ENCODE results near the gene IDUA. TPM values are rescaled to one million over a fixed set of nuclear protein-coding genes. Genes with fewer than 3 reads are reported as not detected.
"Not testable (repeated sequence)": the region's sequence is repeated elsewhere in the genome, so short reads cannot be mapped to it uniquely, and the experiment has no call there.

IDUA gene
- total and polyA plus RNA-seq, 12 donors: 1.6 to 109 (median 31.2) TPM

GRCh38 chr4:972651-973424 is 14.0 kb upstream of the IDUA start:
- H3K27ac ChIP-seq: peak overlapping the region in 1 of 5 donors; percentile 55

GRCh38 chr4:973431-974397 is 13.1 kb upstream of the IDUA start, which contains the start of gene DGKQ:
Gene DGKQ (minus strand): TSS chr4:973569. CDS start chr4:973482, 87 bp downstream.
- peak within 1 kb of the TSS in 1 of 5 donors; percentile 55 for H3K27ac ChIP-seq

More at GRCh38 chr4:972651-973424, 14.0 kb upstream of the IDUA start:
- Histone ChIP-seq H3K9me3 (replicated peaks in 1 of 3) (no peaks in the 10 kb centered on the region), H3K4me1 (replicated peaks in 1 of 2) (peaks cover 13 to 22% of the 10 kb centered on the region in 2 donors), H3K4me3 (peak overlapping the region; percentile 48 to 91 (median 66)), H3K36me3 (replicated peaks in 1 of 2) (no peaks in the 10 kb centered on the region), H3K27me3 (no peaks in the 10 kb centered on the region)
- 0 to 2% (median 1%) methylated on average over 10 to 65 of the region's 65 CpGs for WGBS, 4 donors
- intact Hi-C loops (cut with DNase I): no loop called here
- DNase-seq: peak in 1 of 7 donors; percentile 45
- no peak for TF ChIP-seq CTCF (IDR thresholded peaks at IDR 0.05)

GRCh38 chr4:974668-975067 is 12.2 kb upstream of the IDUA start:
- WGBS, 4 donors: 94 to 97% (median 97%) methylated on average over 2 to 9 of the region's 9 CpGs
- intact Hi-C loops (cut with DNase I): no loop called here
- Histone ChIP-seq H3K4me1 (replicated peaks in 1 of 2) (peaks cover 13 to 22% of the 10 kb centered on the region in 2 donors), H3K36me3 (replicated peaks in 1 of 2) (no peaks in the 10 kb centered on the region), H3K27ac (no peak overlapping the region), H3K27me3 (no peaks in the 10 kb centered on the region), H3K4me3 (no peak overlapping the region), H3K9me3 (replicated peaks in 1 of 3) (no peaks in the 10 kb centered on the region)
- DNase-seq: no peak
- TF ChIP-seq CTCF (IDR thresholded peaks at IDR 0.05) (no peak), POLR2A (IDR thresholded peaks at IDR 0.05) (no peak)

More at GRCh38 chr4:973431-974397, 13.1 kb upstream of the IDUA start, which contains the start of gene DGKQ:
- WGBS, 4 donors: 23 to 52% (median 29%) methylated on average over 16 to 123 of the region's 123 CpGs
- peak in 1 of 2 donors; percentile 23 for TF ChIP-seq POLR2A (IDR thresholded peaks at IDR 0.05)
- TF ChIP-seq CTCF (IDR thresholded peaks at IDR 0.05): no peak
- no peaks in the 10 kb centered on the region for H3K36me3 ChIP-seq (replicated peaks in 1 of 2)
- H3K27me3 ChIP-seq: no peaks in the 10 kb centered on the region
- H3K4me3 ChIP-seq: peak within 1 kb of the TSS; percentile 48 to 91 (median 66)
- intact Hi-C loops (cut with DNase I): no loop called here
- DNase-seq: peak; percentile 85 to 92 (median 91)
- H3K4me1 ChIP-seq (replicated peaks in 1 of 2): peaks cover 13 to 22% of the 10 kb centered on the region in 2 donors
- no peaks in the 10 kb centered on the region for H3K9me3 ChIP-seq (replicated peaks in 1 of 3)

GRCh38 chr4:976016-976415 is 10.8 kb upstream of the IDUA start:
- H3K4me3 ChIP-seq; DNase-seq; H3K9me3 ChIP-seq (replicated peaks in 1 of 3); intact Hi-C loops (cut with DNase I); H3K36me3 ChIP-seq (replicated peaks in 1 of 2); H3K27me3 ChIP-seq; H3K27ac ChIP-seq: not testable (repeated sequence)
- H3K4me1 ChIP-seq (replicated peaks in 1 of 2): peaks cover 13 to 22% of the 10 kb centered on the region in 2 donors
- WGBS, 4 donors: 94 to 99% (median 96%) methylated on average over 5 to 23 of the region's 25 CpGs; no CpG with 5 or more reads in 1 of the 4 donors
